H1 (cell line): ENCODE results near the gene TMBIM4.

Experiments
- CHD1 ChIP-seq: IDR thresholded peaks from 2 replicates; pipeline ENCODE4 v1.6.1; 2012; ENCODE audit warnings: low read depth, low read length, improper control_type of control experiment
- EZH2 ChIP-seq: fragments of 200-600 bp; sonication (generic); IDR thresholded peaks from 2 replicates; pipeline ENCODE4 v1.7.1; 2012; ENCODE audit warnings: low read depth, mild to moderate bottlenecking, moderate library complexity, low read length, inconsistent platforms; ENCODE audit not compliant: severe bottlenecking
- GTF2F1 ChIP-seq: IDR thresholded peaks from 2 replicates; pipeline ENCODE4 v1.6.1; 2012; ENCODE audit warnings: low read depth, low read length, improper control_type of control experiment, borderline replicate concordance
- RNF2 ChIP-seq: fragments of 200-900, 300-1000 bp; sonication (generic); IDR thresholded peaks from 2 replicates; pipeline ENCODE4 v1.7.1; 2016; ENCODE audit warnings: borderline replicate concordance, low read depth, mild to moderate bottlenecking, antibody characterized with exemption, low read length; ENCODE audit not compliant: poor library complexity, severe bottlenecking; ENCODE audit errors: missing control alignments
- TF ChIP-seq, protein P1 (sequence below), 3 experiments: IDR thresholded peaks; 1 replicate in 2 of 3; 2 replicates in 1 of 3; pipeline versions ENCODE4 v1.5.1 to v1.6.1; 2011; ENCODE audit warnings: low read length in 3 of 3, mild to moderate bottlenecking in 3 of 3, inconsistent platforms in 2 of 3, low read depth in 1 of 3, moderate library complexity in 1 of 3; ENCODE audit not compliant: insufficient read depth in 1 of 3; ENCODE audit errors: control extremely low read depth in 1 of 3

DNA sequence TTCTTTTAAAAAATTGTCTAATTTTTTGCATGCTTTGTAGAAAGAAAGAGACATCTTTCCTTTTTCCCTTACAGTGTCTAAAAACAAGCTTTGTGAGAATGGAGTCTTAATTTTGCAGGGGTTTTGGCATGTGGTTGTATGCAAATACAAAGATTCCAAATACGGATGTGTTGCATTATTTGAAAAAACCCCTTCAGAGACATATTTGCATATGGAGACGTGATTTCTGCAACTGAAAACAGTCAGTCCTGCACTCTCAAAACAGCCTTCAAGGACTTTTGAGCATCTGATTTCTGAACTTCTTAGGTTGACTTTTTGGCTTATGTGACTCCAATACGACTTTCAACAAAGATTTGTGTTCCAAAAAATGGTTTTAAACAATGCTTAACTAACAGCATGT is 27.0 kb upstream of the TMBIM4 start:
- TF ChIP-seq GTF2F1 = no peak
- no peak for TF ChIP-seq RNF2
- TF ChIP-seq, protein P1, sequence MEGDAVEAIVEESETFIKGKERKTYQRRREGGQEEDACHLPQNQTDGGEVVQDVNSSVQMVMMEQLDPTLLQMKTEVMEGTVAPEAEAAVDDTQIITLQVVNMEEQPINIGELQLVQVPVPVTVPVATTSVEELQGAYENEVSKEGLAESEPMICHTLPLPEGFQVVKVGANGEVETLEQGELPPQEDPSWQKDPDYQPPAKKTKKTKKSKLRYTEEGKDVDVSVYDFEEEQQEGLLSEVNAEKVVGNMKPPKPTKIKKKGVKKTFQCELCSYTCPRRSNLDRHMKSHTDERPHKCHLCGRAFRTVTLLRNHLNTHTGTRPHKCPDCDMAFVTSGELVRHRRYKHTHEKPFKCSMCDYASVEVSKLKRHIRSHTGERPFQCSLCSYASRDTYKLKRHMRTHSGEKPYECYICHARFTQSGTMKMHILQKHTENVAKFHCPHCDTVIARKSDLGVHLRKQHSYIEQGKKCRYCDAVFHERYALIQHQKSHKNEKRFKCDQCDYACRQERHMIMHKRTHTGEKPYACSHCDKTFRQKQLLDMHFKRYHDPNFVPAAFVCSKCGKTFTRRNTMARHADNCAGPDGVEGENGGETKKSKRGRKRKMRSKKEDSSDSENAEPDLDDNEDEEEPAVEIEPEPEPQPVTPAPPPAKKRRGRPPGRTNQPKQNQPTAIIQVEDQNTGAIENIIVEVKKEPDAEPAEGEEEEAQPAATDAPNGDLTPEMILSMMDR (IDR thresholded peaks at IDR 0.05; ENCODE audit: control extremely low read depth in 1 of 3, insufficient read depth in 1 of 3, low read depth in 1 of 3, low read length in 3 of 3) = no peak
- TF ChIP-seq EZH2 = no peak
- TF ChIP-seq CHD1 = no peak
